Activated naive CD4-positive, alpha-beta T cell treated with anti-CD3 and anti-CD28 coated beads, Interleukin-2, amount 50 U/mL, for 72 hours (primary cell): ENCODE results near the gene SMR3B. TPM values are rescaled to one million over a fixed set of nuclear protein-coding genes. Genes with fewer than 3 reads are reported as not detected.

ENCODE experiments used
- ATAC-seq, 2 donors: fragments of 150-1000 bp; cut with Tn5 transposase; 2 replicates each; pipeline ENCODE4 v1.10.0; 2021; ENCODE audit warnings: mild to moderate bottlenecking in 2 of 2, moderate library complexity in 2 of 2
- DNase-seq, 2 donors: peaks; one replicate each; pipeline ENCODE4 v3.0.0; 2021 to 2022; ENCODE audit warnings: low spot score in 2 of 2
- H3K27ac Mint-ChIP-seq, 2 donors: one replicate each; pipeline ENCODE4 v1.8.0; 2022; ENCODE audit warnings: mild to moderate bottlenecking in 2 of 2, mixed read lengths in 2 of 2
- H3K36me3 Mint-ChIP-seq, 2 donors: one replicate each; pipeline ENCODE4 v1.8.0; 2022; ENCODE audit warnings: mixed read lengths in 2 of 2
- H3K9me3 Mint-ChIP-seq, 2 donors: one replicate each; pipeline ENCODE4 v1.8.0; 2022; ENCODE audit warnings: mixed read lengths in 2 of 2
- total RNA-seq, 2 donors: library from RNA; stranded (reverse); gene quantifications; one replicate each; pipeline ENCODE4 v1.2.3, GENCODE V29; 2022

SMR3B gene
- total RNA-seq, result not detected

DNA sequence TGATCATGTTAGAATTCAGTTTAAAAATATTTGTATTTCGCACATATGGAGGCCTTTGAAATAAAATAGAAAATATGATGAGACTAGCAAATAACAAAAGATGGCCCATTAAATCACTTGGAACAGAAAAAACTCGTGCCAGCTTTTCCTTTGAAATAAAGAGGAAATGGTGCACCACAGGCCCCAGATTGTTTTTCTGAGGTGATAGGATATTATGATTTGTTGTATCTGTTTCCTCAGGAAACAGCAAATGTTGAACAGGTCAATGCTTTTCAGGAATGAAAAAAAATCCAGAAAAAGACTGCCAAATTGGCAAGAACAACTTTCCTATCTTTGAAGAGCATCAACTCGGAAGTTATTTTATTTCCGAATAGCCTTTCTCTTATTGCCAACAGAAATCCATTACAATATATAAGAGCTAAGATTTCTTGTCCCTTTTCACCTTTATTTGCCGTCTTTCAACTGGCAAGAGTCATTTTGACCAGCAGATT lies at the start of gene SMR3B:
Gene SMR3B, plus strand, starts transcription at position 441 of the 491 bp plus-strand sequence. CDS start 1,380 bp downstream, outside the sequence.
- no peaks in the 10 kb centered on the region for H3K9me3 Mint-ChIP-seq
- H3K27ac Mint-ChIP-seq, result no peak within 1 kb of the TSS
- no peaks in the 10 kb centered on the region for H3K36me3 Mint-ChIP-seq
- ATAC-seq, result no peak
- no peak for DNase-seq

DNA sequence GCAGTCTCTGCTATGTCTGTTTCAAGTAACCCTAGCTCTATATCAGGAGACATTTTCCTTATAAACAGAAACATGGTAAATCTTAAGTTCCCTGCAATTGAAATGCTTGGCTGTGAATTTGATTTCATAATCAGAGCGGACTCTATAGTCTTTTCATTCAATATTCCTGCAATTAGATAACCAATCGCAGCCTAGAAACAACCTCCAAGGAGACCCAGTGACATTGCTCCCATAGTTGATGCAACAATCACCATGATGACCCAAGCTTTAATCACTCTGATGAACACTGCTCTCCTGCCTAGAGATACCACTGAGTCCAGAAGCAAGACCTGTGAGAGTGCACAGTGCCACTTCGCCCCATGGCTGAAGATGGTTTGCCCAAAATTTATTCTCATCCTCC lies 48.2 kb upstream of the SMR3B start, which contains the start of gene CABS1:
Gene CABS1, plus strand, starts transcription at position 301 of the 400 bp plus-strand sequence. Its CDS starts 59 bp downstream, at position 360.
- ATAC-seq (no peak), DNase-seq (no peak)
- Mint-ChIP-seq H3K9me3 (no peaks in the 10 kb centered on the region), H3K36me3 (no peaks in the 10 kb centered on the region), H3K27ac (no peak within 1 kb of the TSS)

DNA sequence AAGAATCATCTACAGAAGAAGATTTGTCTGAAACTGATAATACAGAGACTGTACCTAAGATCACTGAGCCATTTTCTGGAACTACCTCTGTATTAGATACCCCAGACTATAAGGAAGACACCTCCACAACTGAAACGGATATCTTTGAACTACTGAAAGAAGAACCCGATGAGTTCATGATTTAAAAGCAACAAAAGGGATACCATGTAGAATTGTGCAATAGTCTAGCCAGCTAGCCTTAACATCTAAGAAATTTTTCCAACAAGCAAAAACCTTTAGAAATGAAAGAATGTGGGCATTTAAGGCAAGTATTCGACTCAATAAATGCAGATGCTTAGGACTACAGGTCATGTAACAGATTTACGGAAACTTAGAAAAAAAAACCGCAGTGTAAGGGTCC lies 46.9 kb upstream of the SMR3B start:
- no peak for ATAC-seq
- Mint-ChIP-seq H3K36me3 (no peaks in the 10 kb centered on the region), H3K9me3 (no peaks in the 10 kb centered on the region), H3K27ac (no peak overlapping the region)
- no peak for DNase-seq

DNA sequence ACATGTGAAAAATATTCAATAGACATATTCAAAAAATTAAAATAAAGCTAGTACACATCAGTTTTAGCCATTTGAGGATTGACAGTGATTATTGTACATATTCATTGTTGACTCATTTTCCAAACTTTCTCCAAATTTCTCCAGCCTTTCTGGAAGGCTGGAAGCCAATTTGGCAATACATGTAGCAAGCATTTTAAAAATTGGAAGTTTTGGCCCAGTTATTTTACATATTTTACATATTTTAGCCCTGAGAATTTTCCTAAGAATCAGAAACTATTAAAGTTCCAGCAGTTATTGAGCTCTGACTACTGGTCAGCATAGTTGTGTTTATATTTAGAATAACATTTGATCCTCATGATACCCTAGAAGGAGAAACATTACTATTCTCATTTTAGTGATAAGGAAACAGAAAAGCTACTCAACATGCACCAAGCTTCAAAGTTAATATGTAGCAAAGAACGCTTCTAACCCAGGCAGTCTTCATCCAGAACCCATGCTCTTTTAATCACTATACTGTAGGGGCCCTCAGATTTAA lies 45.0 kb upstream of the SMR3B start:
- no peak for DNase-seq
- Mint-ChIP-seq H3K9me3 (no peaks in the 10 kb centered on the region), H3K27ac (no peak overlapping the region), H3K36me3 (no peaks in the 10 kb centered on the region)
- ATAC-seq, result no peak

DNA sequence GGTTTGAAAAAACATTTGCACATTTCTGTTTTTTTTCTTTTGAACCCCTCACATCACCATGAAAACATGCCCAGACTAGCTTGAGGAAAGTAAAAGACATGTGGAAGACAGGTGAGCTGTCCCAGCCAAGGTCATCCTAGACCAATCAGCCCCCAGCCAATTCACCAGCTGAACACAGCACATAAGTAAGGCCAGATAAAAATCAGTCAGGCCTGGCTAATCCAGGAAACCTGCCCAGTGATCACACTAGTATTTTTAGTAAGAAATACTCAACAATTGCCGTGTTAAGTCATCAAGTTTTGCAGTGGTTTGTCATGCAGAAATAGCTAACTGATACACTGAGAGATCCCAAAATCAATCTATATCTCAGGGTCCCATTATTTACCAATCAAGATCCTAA lies 26.7 kb upstream of the SMR3B start:
- no peak overlapping the region for H3K27ac Mint-ChIP-seq
- ATAC-seq, result no peak
- H3K9me3 Mint-ChIP-seq, result peaks cover 0 to 3% of the 10 kb centered on the region in 2 donors
- H3K36me3 Mint-ChIP-seq, result no peaks in the 10 kb centered on the region
- no peak for DNase-seq

DNA sequence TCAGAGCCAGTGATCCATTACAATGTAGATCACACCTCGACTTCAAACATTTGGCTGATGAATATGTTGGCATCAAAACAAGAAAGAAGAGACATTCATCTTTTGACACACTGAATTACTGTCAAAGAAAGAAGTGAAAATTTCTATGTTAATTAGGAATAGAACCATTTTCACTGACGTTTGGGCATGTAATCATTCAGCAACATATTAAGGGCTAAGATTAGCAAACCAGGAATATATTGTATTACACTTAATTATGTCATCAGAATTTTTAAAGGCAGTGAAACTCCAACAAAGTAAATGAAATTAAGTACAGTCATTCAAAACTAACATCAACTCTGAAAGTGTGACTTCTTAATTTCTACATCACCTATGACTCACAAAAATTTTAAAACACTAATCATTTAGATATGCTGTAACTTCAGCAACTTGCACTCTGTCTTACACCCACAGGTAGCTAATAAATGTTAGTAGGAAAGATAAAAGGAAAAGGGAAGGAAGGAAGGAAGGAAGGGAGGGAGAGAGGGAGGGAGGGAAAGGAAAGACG lies 23.7 kb upstream of the SMR3B start:
- Mint-ChIP-seq H3K27ac (no peak overlapping the region), H3K9me3 (peaks cover 0 to 3% of the 10 kb centered on the region in 2 donors), H3K36me3 (no peaks in the 10 kb centered on the region)
- ATAC-seq (no peak), DNase-seq (no peak)

DNA sequence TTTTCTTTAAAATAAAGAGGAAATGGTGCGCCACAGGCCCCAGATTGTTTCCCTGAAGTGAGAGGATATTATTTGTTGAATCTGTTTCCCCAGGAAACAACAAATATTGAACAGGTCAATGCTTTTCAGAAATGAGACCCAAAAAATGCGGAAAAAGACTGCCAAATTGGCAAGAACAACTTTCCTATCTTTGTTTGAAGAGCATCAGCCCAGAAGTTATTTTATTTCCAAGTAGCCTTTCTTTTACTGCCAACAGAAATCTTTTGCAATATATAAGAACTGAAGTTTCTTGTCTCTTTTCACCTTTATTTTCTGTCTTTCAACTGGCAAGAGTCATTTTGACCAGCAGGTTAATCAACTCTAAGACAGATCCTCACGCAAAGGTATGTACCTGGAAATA lies 22.5 kb upstream of the SMR3B start, which contains the start of gene SMR3A:
Gene SMR3A, plus strand, starts transcription at position 301 of the 400 bp plus-strand sequence. CDS start 1,356 bp downstream, outside the sequence.
- ATAC-seq, result no peak
- Mint-ChIP-seq H3K36me3 (no peaks in the 10 kb centered on the region), H3K27ac (no peak within 1 kb of the TSS), H3K9me3 (no peaks in the 10 kb centered on the region)
- DNase-seq, result no peak

DNA sequence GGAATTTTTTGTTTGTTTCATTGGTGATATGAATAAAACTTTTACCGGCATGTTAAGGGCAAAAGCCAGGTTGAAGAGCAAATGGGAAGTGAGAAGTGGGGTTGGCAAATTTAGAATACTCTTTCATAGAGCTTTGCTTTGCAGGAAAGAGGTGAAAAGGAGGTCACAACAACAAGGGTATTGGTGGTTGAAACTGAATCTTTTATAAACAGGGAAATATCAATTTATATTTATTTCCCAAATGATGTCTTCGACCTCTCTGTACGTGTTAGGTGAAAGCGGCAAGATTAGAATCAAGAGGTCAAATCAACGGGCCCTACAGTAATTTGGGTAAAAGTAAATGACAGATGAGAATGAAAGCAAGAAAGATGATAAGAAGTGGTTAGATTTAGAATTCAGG lies 18.9 kb upstream of the SMR3B start:
- Mint-ChIP-seq H3K27ac (no peak overlapping the region), H3K9me3 (no peaks in the 10 kb centered on the region), H3K36me3 (no peaks in the 10 kb centered on the region)
- DNase-seq (no peak), ATAC-seq (no peak)

DNA sequence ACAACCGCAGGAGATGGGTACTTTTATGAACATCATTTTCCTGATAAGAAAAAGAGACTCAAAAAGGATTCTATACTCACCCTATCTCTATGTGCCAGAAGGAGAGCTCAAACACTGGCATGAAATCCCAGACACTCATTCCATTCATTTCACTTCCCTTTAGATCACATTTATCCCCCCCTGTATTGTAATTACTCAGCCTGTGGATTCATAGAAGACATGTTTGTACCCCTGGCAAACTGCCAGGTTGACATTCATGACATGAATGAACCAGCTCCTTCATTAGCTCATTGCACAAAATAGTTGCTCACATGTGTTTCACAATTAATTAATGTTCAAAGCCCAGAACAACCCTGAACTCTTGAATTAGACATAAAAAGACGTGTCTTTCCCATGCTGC lies 17.5 kb upstream of the SMR3B start:
- Mint-ChIP-seq H3K36me3 (no peaks in the 10 kb centered on the region), H3K9me3 (no peaks in the 10 kb centered on the region), H3K27ac (no peak overlapping the region)
- DNase-seq, result no peak
- no peak for ATAC-seq

DNA sequence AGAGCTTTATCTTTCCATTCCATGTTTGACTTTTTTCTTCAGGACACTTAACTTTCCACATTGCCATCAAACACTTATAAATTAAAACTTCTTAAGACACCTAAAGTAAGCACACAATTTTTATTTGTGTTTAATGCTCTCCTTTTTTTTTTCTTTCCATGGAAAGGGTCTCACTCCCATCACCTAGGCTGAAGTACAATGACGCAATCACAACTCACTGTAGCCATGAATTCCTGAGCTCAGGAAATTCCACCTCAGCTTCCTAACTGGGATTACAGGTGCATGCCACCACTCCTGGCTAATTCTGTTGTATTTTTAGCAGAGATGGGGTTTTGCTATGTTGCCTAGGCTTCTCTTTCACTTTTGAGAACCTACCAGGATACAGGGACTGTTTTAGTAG lies 15.1 kb upstream of the SMR3B start:
- Mint-ChIP-seq H3K27ac (no peak overlapping the region), H3K9me3 (no peaks in the 10 kb centered on the region), H3K36me3 (no peaks in the 10 kb centered on the region)
- ATAC-seq (no peak), DNase-seq (no peak)

DNA sequence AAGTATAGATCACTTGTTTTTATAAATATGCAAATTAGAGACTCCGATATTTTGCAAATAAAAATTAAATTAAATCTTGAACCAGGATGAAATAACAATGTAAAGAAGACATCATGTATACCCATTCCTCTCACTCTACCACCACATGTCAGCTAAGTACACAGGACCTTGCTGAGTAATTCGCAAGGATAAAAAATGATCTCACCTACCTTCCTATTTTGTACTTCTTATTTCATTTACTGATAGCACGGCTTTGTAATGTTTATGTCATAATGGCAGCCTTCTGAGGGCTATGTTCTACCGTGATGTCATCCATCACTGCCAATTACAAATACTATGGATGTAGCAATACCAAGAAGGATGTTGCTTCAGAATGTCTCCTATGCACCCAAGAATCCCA lies 10.9 kb upstream of the SMR3B start:
- no peak for ATAC-seq
- peaks cover 5% of the 10 kb centered on the region in 2 donors for H3K9me3 Mint-ChIP-seq

DNA sequence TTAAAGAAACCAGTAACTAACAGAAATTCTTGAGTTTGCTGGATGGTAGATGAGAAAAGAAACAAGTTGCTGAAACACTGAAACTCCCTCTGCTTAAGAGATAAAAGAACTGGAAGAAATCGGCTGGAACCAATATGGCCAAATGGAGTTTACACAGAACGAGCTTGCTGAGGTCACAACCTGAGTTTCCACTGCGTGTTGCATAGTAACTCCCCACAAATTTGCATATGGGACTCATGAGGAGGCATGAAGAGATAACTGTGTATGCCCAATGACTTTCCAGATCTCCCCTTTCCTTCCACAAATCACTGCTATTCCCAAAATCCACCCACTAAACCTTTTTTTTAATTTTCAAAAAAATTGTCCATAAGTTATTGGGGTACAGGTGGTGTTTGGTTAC lies 10.2 kb upstream of the SMR3B start:
- Mint-ChIP-seq H3K36me3 (no peaks in the 10 kb centered on the region), H3K9me3 (peaks cover 5% of the 10 kb centered on the region in 2 donors), H3K27ac (no peak overlapping the region)
- ATAC-seq, result no peak
- no peak for DNase-seq

More for the DNA sequence above, 10.9 kb upstream of the SMR3B start:
- no peak for DNase-seq
- no peaks in the 10 kb centered on the region for H3K36me3 Mint-ChIP-seq
- H3K27ac Mint-ChIP-seq, result no peak overlapping the region

DNA sequence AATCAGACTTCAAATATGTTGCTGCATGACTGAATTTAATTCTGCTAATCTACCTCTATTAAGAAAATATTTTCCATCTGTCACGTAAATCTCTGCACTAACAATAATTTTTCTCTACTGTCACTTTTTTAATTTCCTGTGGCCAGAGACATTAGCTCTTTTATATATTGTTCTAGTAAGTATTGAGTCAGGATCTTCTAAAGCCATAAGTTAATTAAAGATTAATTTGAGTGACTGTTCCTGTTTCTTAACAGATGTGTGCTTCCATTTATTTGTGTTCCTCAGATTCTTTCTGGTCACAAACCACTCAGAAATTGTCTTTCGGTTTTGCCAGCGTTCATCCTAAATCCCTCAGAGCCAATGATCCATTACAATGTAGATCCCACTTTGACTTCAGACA lies 2.4 kb upstream of the SMR3B start:
- Mint-ChIP-seq H3K36me3 (no peaks in the 10 kb centered on the region), H3K9me3 (no peaks in the 10 kb centered on the region), H3K27ac (no peak overlapping the region)
- DNase-seq (no peak), ATAC-seq (no peak)

DNA sequence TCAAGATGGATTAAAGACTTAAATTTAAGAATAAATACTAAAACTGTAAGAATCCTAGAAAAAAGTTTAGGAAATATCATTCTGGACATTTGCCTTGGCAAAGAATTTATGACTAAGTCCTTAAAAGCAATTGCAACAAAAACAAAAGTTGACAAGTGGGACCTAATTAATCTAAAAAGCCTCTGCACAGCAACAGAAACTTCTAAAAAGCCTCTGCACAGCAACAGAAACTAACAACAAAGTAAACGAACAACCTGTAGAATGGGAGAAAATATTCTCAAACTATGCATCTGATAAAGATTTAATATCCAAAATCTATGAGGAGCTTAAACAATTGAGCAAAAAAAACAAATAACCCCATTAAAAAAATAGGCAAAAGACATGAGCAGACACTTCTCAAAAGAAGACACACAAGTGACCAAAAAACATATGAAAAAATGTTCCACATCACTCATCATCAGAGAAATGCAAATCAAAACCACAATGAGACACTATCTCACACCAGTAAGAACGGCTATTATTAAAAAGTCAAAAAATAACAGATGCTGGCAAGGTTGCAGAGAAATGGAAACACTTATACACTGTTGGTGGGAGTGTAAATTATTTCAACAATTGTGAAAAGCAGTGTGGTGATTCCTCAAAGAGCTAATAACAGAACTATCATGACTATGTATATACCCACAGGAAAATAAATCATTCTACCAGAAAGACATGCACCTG lies 9.3 kb downstream of the SMR3B start:
- DNase-seq (no peak), ATAC-seq (no peak)
- Mint-ChIP-seq H3K9me3 (no peaks in the 10 kb centered on the region), H3K36me3 (no peaks in the 10 kb centered on the region), H3K27ac (no peak overlapping the region)

DNA sequence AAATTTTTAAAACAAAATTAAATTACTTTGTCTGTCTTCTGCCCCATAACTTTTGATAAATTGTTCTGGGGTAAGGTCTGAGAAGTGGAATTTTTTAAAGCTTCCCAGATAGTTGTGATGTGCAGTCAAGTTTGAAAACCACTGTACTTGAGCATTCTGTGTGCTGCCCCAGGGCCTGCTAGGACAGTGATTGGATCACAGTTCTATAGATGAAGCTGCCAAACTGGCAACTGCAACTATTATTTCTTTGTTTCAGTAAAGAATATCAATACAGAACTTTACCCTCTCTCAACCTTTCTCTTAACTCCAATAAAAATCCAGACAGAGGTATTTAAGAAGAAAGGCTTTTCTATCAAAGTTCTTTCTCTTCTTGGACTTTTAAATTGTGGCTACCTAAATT lies 14.6 kb downstream of the SMR3B start, which contains the start of gene OPRPN:
Gene OPRPN, plus strand, starts transcription at position 361 of the 400 bp plus-strand sequence. CDS start 1,346 bp downstream, outside the sequence.
- H3K9me3 Mint-ChIP-seq, result no peaks in the 10 kb centered on the region
- no peak within 1 kb of the TSS for H3K27ac Mint-ChIP-seq
- DNase-seq, result no peak
- no peak for ATAC-seq
- no peaks in the 10 kb centered on the region for H3K36me3 Mint-ChIP-seq

DNA sequence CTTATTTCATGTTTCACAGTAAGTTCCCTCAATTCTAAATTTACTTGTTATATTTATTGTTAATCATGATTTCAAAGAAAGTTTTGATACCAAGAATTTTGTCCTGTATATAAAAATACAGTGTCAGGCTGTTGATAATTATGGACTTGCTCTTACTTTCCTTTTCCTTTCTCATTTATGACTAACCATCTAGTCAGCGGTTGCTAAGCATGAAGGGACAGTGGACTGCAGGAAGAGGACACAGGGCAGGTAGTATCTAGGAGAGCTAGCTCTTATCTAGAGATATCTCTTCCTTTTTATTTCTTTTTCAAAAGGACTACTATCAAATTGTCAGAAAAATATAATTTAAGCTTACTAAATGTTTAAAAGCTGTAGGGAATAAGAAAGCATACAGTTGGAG lies 16.4 kb downstream of the SMR3B start:
- no peak overlapping the region for H3K27ac Mint-ChIP-seq
- H3K36me3 Mint-ChIP-seq, result no peaks in the 10 kb centered on the region
- no peaks in the 10 kb centered on the region for H3K9me3 Mint-ChIP-seq
- ATAC-seq (no peak), DNase-seq (no peak)

DNA sequence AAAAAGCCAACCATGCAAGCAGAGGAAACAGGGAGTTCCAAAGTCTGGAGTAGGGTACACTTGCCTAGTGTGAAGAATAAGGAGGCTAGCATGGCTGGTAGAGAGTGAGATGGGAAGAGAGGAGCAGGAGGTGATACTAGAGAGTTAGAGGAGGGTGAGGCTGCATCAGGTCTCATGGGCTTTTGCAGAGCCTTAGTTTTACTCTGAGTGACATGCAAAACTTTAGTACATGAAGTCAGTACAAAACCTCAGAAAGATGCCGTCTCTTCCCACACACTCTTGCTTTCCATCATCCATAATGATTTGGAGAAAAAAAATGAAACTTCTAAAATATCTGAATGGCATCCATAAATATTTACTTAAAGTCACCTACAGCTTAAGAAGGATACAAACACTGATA lies 19.8 kb downstream of the SMR3B start:
- no peak for ATAC-seq
- Mint-ChIP-seq H3K27ac (no peak overlapping the region), H3K36me3 (no peaks in the 10 kb centered on the region), H3K9me3 (no peaks in the 10 kb centered on the region)
- no peak for DNase-seq
